ENCODE results near the gene ARL14. TPM values are rescaled to one million over a fixed set of nuclear protein-coding genes. Genes with fewer than 3 reads are reported as not detected.

ARL14 gene
- total and polyA plus RNA-seq, 2 of the 13 experiments (the other 11 are each of a cell fraction or from before 2014, with no cell fraction given): 0.11 TPM; not detected in 1

DNA sequence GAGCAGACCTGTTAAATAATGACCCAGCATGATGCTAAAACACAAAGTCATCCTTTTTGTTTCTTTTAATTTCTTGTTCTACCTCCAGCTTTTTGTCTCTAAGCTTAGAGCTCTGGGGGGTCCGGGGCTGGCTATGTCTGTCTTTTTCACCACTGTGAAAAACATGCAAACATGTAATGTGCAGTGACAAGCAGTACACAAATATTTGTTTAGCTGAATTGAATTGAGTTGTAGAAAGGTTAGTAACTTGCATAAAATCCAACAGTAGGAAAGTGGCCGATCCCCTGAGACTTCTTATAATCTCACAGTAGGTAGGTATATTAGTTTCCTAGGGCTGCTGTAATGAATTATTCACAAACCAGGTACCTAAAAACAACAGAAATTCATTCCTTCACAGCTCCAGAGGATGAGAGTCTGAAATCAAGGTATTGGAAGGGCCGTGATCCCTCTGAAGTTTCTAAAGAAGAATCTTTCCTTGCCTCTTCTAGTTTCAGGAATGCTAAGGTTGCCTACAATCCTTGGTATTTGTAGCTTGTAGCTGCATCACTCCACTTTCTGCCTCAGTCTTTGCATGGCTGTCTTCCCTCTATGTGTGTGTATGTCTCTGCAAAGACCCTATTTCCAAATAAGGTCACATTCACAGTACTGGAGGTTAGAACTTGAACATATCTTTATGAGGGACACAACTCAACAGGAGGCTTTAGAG lies 32.7 kb downstream of the ARL14 start:
- Histone ChIP-seq H3K4me3 (replicated peaks in 1 of 3; ENCODE audit: insufficient read depth in 1 of 3, low read depth in 2 of 3, low read length in 3 of 3) (no peak overlapping the region), H3K4me2 (ENCODE audit: low read depth, low read length) (no peak overlapping the region), H4K20me1 (ENCODE audit: insufficient read depth, low read length) (no peaks in the 10 kb centered on the region), H2AFZ (ENCODE audit: low read length) (no peak overlapping the region), H3K79me2 (ENCODE audit: insufficient read depth, low read length) (no peaks in the 10 kb centered on the region), H3K27me3 (ENCODE audit: control insufficient read depth in 1 of 2, insufficient read depth in 2 of 2, low read length in 2 of 2) (no peaks in the 10 kb centered on the region), H3K36me3 (replicated peaks in 1 of 2; ENCODE audit: control insufficient read depth in 1 of 2, insufficient read depth in 2 of 2, low read length in 2 of 2) (no peaks in the 10 kb centered on the region), H3K4me1 (ENCODE audit: insufficient read depth, low read length) (no peaks in the 10 kb centered on the region), H3K9ac (ENCODE audit: insufficient read depth, low read depth, low read length) (no peak overlapping the region), H3K9me3 (ENCODE audit: low read length) (no peaks in the 10 kb centered on the region), H3K27ac (ENCODE audit: extremely low read length, insufficient read depth, low read length) (no peak overlapping the region)
- ChIA-PET CTCF (ENCODE audit: low intra/inter-chr PET ratio, low total read pairs) (no interaction called here), POLR2A (no interaction called here)
- in situ Hi-C loops (cut with HindIII; ENCODE audit: extremely low pct_ligation_motif_present, low pct_unique_long_range_greater_than_20kb): loop anchor here (10.0 kb wide), 2 partner anchors 225 to 715 kb away; no protein-coding TSS in a partner anchor
- ATAC-seq (no peak), DNase-seq (ENCODE audit: low spot score) (no peak), FAIRE-seq (no peak)
- WGBS (ENCODE audit: low lambda C conversion rate): 12% methylated on average over 3 of the region's 3 CpGs
- intact Hi-C loops (cut with micrococcal nuclease; ENCODE audit: unreplicated experiment): loop anchor here (5.0 kb wide), 2 partner anchors 218 to 713 kb away; no protein-coding TSS in a partner anchor
- no TSS peak for BruUV-seq (replicated peaks)
- no peak for TF ChIP-seq SNAI1 (CRISPR knock-in tag; IDR thresholded peaks at IDR 0.05; ENCODE audit: borderline replicate concordance)
- TF ChIP-seq ZNF331 (CRISPR knock-in tag; IDR thresholded peaks at IDR 0.05): no peak
- no peak for TF ChIP-seq CEBPZ (IDR thresholded peaks at IDR 0.05; ENCODE audit: low read length)
- TF ChIP-seq CREB1 (IDR thresholded peaks at IDR 0.05): no peak
- TF ChIP-seq CREB1 (CRISPR knock-in tag; IDR thresholded peaks at IDR 0.05): no peak
- TF ChIP-seq, protein P1, sequence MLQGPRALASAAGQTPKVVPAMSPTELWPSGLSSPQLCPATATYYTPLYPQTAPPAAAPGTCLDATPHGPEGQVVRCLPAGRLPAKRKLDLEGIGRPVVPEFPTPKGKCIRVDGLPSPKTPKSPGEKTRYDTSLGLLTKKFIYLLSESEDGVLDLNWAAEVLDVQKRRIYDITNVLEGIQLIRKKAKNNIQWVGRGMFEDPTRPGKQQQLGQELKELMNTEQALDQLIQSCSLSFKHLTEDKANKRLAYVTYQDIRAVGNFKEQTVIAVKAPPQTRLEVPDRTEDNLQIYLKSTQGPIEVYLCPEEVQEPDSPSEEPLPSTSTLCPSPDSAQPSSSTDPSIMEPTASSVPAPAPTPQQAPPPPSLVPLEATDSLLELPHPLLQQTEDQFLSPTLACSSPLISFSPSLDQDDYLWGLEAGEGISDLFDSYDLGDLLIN (CRISPR knock-in tag; IDR thresholded peaks at IDR 0.05; ENCODE audit: borderline replicate concordance): no peak
- TF ChIP-seq, protein P2, sequence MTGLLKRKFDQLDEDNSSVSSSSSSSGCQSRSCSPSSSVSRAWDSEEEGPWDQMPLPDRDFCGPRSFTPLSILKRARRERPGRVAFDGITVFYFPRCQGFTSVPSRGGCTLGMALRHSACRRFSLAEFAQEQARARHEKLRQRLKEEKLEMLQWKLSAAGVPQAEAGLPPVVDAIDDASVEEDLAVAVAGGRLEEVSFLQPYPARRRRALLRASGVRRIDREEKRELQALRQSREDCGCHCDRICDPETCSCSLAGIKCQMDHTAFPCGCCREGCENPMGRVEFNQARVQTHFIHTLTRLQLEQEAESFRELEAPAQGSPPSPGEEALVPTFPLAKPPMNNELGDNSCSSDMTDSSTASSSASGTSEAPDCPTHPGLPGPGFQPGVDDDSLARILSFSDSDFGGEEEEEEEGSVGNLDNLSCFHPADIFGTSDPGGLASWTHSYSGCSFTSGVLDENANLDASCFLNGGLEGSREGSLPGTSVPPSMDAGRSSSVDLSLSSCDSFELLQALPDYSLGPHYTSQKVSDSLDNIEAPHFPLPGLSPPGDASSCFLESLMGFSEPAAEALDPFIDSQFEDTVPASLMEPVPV (CRISPR knock-in tag; IDR thresholded peaks at IDR 0.05): no peak
- TF ChIP-seq MTA1 (CRISPR knock-in tag; IDR thresholded peaks at IDR 0.05; ENCODE audit: borderline replicate concordance): no peak
- TF ChIP-seq KLF9 (CRISPR knock-in tag; IDR thresholded peaks at IDR 0.05; ENCODE audit: low read depth): no peak
- no peak for TF ChIP-seq BRD4 (CRISPR knock-in tag; IDR thresholded peaks at IDR 0.05)
- TF ChIP-seq XBP1 (CRISPR knock-in tag; IDR thresholded peaks at IDR 0.05): no peak
- TF ChIP-seq ZNF761 (CRISPR knock-in tag; conservative IDR thresholded peaks at IDR 0.05): no peak
- TF ChIP-seq EZH2 (conservative IDR thresholded peaks at IDR 0.05; ENCODE audit: low read depth, low read length): no peak
- no peak for TF ChIP-seq ZFP1 (CRISPR knock-in tag; IDR thresholded peaks at IDR 0.05)
- TF ChIP-seq MXD3 (CRISPR knock-in tag; IDR thresholded peaks at IDR 0.05): no peak
- TF ChIP-seq USF2 (IDR thresholded peaks at IDR 0.05; ENCODE audit: low read depth, low read length): no peak
- no peak for TF ChIP-seq USF2 (CRISPR knock-in tag; IDR thresholded peaks at IDR 0.05; ENCODE audit: borderline replicate concordance)
